Loucy (cell line): ENCODE results near the gene SMIM13.

ENCODE experiments used
- H2AFZ ChIP-seq: fragments of 200-600 bp; sonication (generic); 2 replicates; pipeline ENCODE4 v1.6.0; 2016; ENCODE audit warnings: antibody characterized with exemption, mild to moderate bottlenecking, low read length, moderate library complexity
- H3F3A ChIP-seq: fragments of 200-600 bp; 2 replicates; pipeline ENCODE4 v1.6.0; 2016; ENCODE audit warnings: antibody characterized with exemption, low read depth, mild to moderate bottlenecking
- H3K27me3 ChIP-seq: fragments of 200-600 bp; sonication (generic); 2 replicates; pipeline ENCODE4 v1.6.1; 2014; ENCODE audit warnings: low read length, mild to moderate bottlenecking; ENCODE audit not compliant: insufficient read depth, poor library complexity, severe bottlenecking
- H3K36me3 ChIP-seq: fragments of 200-600 bp; sonication (generic); 2 replicates; pipeline ENCODE4 v1.6.1; 2016; ENCODE audit warnings: low read length; ENCODE audit not compliant: insufficient read depth
- H3K4me1 ChIP-seq: fragments of 200-600 bp; sonication (generic); 2 replicates; pipeline ENCODE4 v1.5.1; 2014; ENCODE audit warnings: low read length, mild to moderate bottlenecking; ENCODE audit not compliant: insufficient read depth, poor library complexity, severe bottlenecking
- H3K4me2 ChIP-seq: fragments of 200-600 bp; sonication (generic); 2 replicates; pipeline ENCODE4 v1.6.0; 2014; ENCODE audit warnings: antibody characterized with exemption, low read length, low read depth, mild to moderate bottlenecking; ENCODE audit not compliant: poor library complexity, severe bottlenecking
- H3K4me3 ChIP-seq: fragments of 200-600 bp; sonication (generic); 2 replicates; pipeline ENCODE4 v1.5.1; 2014; ENCODE audit warnings: low read length, mild to moderate bottlenecking, mixed read lengths; ENCODE audit not compliant: poor library complexity, severe bottlenecking
- H3K79me2 ChIP-seq: fragments of 200-600 bp; sonication (generic); 2 replicates; pipeline ENCODE4 v1.6.1; 2014; ENCODE audit warnings: low read length; ENCODE audit not compliant: insufficient read depth
- H3K9ac ChIP-seq: fragments of 200-600 bp; sonication (generic); 2 replicates; pipeline ENCODE4 v1.6.0; 2014; ENCODE audit warnings: mild to moderate bottlenecking, low read depth, low read length, moderate library complexity; ENCODE audit not compliant: poor library complexity, severe bottlenecking
- H3K9me2 ChIP-seq: fragments of 200-600 bp; sonication (generic); replicated peaks from 2 replicates; pipeline ENCODE4 v1.6.1; 2016; ENCODE audit warnings: low read depth, low read length, mixed read lengths
- H3K9me3 ChIP-seq: fragments of 200-600 bp; sonication (generic); 2 replicates; pipeline ENCODE4 v1.6.1; 2014; ENCODE audit warnings: mild to moderate bottlenecking, antibody characterized with exemption, low read length, low read depth; ENCODE audit not compliant: insufficient read depth
- H4K20me1 ChIP-seq: fragments of 200-600 bp; sonication (generic); 2 replicates; pipeline ENCODE4 v1.6.0; 2014; ENCODE audit warnings: antibody characterized with exemption, low read length, mild to moderate bottlenecking; ENCODE audit not compliant: insufficient read depth, poor library complexity, severe bottlenecking
- CTCF ChIP-seq: fragments of 200-600 bp; sonication (generic); conservative IDR thresholded peaks from 2 replicates; pipeline ENCODE4 v1.5.1; 2014; ENCODE audit warnings: mild to moderate bottlenecking, antibody characterized with exemption, low read length
- EZH2phosphoT487 ChIP-seq: fragments of 200-600 bp; IDR thresholded peaks from 2 replicates; pipeline ENCODE4 v1.6.1; 2018; ENCODE audit warnings: antibody characterized with exemption, mild to moderate bottlenecking, moderate library complexity, borderline replicate concordance

The SMIM13 gene

GRCh38 chr6:11065436-11066202 is 28.0 kb upstream of the SMIM13 start:
- Histone ChIP-seq H3K9me3 (no peaks in the 10 kb centered on the region), H3K79me2 (no peaks in the 10 kb centered on the region), H4K20me1 (no peaks in the 10 kb centered on the region), H3K27me3 (no peaks in the 10 kb centered on the region), H3F3A (no peaks in the 10 kb centered on the region), H2AFZ (no peak overlapping the region), H3K4me2 (no peak overlapping the region), H3K4me3 (no peak overlapping the region), H3K4me1 (no peaks in the 10 kb centered on the region), H3K9me2 (no peaks in the 10 kb centered on the region), H3K36me3 (no peaks in the 10 kb centered on the region), H3K9ac (no peak overlapping the region)
- no peak for TF ChIP-seq CTCF
- TF ChIP-seq EZH2phosphoT487, result no peak

GRCh38 chr6:11066505-11067347 is 26.9 kb upstream of the SMIM13 start:
- no peaks in the 10 kb centered on the region for H3K79me2 ChIP-seq
- no peaks in the 10 kb centered on the region for H3F3A ChIP-seq
- no peak overlapping the region for H3K9ac ChIP-seq
- no peak overlapping the region for H3K4me3 ChIP-seq
- no peak overlapping the region for H3K4me2 ChIP-seq
- H3K4me1 ChIP-seq, result no peaks in the 10 kb centered on the region
- H3K27me3 ChIP-seq, result no peaks in the 10 kb centered on the region
- H3K9me2 ChIP-seq, result no peaks in the 10 kb centered on the region
- no peaks in the 10 kb centered on the region for H3K36me3 ChIP-seq
- no peaks in the 10 kb centered on the region for H3K9me3 ChIP-seq
- no peak for TF ChIP-seq CTCF
- TF ChIP-seq EZH2phosphoT487, result no peak
- H2AFZ ChIP-seq, result 0 out of 2 replicates have a peak overlapping the region, but pooled peaks have one; percentile 3
- H4K20me1 ChIP-seq, result no peaks in the 10 kb centered on the region

GRCh38 chr6:11067348-11067747 is 26.3 kb upstream of the SMIM13 start:
- Histone ChIP-seq H3K4me2 (no peak overlapping the region), H3K27me3 (no peaks in the 10 kb centered on the region), H3K9ac (no peak overlapping the region), H3K4me1 (no peaks in the 10 kb centered on the region), H2AFZ (0 out of 2 replicates have a peak overlapping the region, but pooled peaks have one; percentile 3), H3K36me3 (no peaks in the 10 kb centered on the region), H3F3A (no peaks in the 10 kb centered on the region), H3K4me3 (no peak overlapping the region), H4K20me1 (no peaks in the 10 kb centered on the region), H3K9me2 (no peaks in the 10 kb centered on the region), H3K9me3 (no peaks in the 10 kb centered on the region), H3K79me2 (no peaks in the 10 kb centered on the region)
- no peak for TF ChIP-seq EZH2phosphoT487
- no peak for TF ChIP-seq CTCF
